Measurements from ENCODE around the gene ASTN2.

The ASTN2 gene

DNA sequence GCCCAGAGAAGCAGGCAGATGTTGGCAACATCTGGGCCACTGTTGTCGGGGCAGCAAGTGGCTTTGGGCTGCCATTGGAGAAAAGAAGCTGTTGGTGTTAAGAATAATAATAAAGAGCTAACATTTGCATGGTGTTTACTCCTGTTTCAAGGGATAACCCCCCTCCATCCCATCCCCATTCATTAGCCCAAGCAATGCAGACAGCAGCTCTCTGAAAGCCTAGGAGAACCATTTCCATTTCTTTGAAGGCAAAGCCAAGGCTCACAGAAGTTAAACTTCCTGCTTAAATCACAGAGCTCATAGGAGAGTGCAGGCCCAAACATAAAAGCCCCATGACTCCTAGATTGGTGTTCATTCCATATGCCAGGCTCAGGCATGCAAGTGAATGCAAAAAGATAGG, 175.4 kb downstream of the ASTN2 start:
- DNase-seq, result no peak

DNA sequence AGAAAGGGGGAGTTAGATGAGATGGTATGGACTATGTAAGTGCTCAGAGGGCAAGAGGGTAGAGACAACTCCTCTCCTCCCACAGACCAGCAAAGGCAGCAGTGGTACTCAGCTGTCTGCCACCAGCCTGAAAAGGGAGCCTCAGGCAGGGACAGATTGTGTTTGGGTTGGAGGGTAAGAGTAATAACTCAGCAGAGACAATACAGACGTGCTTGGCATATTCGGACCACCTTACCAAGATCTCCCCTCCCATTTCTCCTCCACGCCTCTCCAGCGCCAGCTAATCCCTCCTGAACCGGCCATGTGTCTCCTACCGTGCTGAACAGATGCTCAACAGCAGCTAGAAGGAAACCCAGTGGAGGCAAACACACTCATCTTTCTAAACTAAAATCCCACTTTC, 180.8 kb downstream of the ASTN2 start:
- no peak for DNase-seq

DNA sequence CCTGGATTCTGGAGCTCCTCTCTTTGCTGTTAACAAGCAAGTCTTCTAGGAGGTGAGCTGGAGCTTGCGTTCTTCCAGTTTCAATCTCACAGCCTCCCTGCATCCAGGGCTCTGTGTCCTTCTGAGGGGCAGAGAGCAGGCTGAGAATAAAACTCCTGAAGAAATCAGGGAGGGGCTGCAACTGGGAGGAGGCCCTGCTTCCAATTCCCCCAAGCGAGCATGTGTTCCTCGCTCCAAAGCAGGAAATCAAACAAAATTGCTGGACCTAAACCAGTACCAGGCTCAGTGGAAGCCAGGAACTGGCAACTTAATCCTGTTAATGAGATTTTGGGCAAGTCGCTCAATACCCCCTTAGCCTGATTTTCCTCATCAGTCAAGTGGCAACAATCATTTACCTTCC, 181.8 kb downstream of the ASTN2 start:
- no peak for DNase-seq

DNA sequence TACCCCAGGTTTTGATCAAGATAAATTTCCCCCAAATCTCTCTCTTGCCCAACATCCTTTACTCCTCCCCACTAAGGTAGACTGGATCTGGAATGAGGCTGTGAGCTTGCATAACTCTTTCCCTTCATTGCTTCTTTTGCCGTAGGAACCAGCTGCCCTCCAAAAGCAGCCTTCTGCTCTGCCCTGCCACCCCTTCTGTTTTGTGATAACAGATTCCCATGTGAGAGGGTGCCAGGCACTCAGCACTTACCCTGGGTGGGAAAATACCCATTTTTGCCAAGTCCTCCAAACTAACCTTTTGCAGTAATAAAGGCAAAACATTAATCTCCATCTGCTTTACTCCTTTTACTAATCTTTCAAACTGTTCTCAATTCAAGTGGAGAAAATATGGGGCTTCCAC, 182.6 kb downstream of the ASTN2 start:
- no peak for DNase-seq

DNA sequence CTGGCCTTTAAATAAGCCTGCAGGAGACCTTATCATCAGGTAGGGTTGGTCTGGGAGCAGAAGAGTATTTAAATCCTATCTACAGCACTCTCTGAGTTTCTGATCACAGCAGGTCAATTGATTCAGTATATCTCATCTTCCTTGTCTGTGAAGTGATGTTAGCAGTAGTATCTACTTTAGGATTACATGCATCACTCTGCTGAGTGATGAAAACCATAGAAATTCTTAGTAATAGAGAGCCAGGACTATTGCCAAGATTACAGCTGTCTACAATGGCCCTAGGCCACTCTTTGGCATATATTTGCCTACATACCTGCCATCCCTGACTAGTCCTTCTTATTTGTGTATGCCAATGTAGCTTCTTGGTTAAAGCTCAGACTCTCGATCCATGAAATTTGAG, 183.8 kb downstream of the ASTN2 start:
- DNase-seq, result no peak

DNA sequence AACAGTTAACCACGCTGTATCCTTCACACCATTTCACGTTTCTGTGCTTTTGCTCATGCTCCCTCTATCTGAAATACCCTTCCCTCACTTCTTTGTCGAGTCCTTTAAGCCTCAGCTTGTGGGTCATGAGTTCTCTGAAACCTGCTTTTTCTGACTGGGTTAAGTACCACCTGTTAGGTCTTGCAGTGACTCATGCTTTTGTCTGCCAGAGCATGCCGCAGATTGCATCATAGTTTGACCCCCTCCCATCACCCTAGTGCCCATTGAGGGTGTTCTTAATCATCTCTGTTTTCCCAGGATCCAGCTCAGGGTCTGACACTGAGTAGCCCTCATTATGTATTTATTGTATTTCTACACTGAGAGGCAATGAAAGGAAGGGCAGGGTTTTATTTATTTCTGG, 190.2 kb downstream of the ASTN2 start:
- no peak for DNase-seq

DNA sequence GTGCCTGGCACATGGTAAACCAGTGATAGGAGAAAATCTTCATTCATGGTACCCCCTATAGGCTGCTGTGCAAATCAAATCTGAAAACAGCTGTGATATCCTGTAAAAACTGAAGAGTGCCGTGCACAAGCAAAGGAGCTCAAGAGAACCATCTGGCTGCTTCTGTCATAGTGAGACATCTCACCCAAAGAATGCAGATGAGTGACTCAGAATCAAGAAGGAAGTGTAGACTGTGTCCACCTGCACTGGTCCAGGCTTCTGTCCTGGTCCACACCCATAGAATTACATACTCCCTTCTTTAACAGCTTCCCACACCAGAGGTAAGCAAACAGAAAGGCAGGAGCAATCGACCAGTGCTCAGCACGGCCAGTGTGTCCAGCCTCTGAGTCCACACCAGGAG, 195.9 kb downstream of the ASTN2 start:
- no peak for DNase-seq

DNA sequence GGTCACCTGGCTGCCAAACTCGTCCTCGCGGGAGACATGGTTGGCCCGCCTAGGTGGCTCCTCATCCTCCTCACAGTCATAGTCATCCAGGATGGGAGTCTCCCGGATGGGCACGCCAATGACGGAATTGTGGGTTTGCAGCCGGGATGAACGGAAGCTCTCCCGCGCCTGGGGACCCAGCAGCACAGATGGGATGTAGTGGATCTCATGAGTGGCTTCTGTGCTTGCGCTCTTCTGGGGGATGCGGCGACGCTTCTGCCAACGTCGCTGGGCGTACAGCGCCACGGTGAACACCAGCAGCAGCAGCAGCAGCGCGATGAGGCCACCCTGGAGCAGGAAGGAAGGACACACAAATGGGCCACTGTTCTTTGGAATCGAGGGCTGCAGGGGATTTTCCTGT, 200.4 kb downstream of the ASTN2 start:
- no peak for DNase-seq

DNA sequence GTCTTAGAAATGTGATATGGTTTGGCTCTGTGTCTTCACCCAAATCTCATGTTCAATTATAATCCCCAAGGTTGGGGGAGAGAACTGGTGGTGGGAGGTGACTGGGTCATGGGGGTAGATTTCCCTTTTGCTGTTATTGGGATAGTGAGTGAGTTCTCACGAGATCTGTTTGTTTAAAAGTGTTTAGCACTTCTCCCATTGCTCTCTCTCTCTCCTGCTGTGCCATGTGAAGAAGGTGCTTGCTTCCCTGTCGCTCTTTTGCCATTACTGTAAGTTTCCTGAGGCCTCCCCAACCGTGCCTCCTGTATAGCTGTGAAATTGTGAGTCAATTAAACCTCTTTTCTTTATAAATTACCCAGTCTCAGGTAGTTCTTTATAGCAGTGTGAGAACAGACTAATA, 203.6 kb downstream of the ASTN2 start:
- DNase-seq, result no peak

DNA sequence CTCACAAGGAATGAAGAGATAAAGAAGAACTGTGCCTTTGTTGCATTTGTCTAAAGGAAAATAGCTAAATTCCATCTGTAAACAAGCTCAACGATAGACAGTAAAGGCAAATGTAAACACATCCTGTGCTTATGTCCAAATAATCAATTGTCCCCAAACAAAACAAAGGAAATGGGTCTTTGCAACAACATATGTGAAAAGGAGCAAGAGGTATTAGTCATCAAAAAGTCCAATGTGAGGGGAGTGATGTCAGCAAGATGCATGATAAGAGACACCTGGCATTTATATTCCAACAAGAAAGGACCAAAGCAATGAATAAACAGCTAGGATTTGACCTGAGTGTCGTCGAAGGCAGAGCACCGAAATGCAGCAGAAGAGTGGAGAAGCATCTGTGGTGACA, 209.1 kb downstream of the ASTN2 start:
- no peak for DNase-seq

DNA sequence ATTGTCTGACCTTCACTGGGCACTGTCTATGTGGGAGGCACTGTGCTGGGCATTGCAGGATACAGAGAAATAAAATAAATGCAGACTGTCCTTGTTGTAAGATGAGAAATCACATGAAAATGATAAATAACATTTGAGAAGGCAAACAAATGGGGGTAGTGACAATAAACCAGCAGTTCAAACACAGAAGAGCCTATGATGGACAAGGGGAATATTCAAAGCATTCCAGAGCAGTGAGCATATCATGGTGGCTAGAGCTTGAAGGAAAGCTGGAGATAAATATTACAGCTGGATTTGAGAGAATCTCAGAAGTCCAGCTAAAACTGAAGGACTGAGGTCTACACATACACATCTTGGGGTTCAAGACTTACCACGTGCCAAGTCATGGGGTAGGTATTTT, 209.9 kb downstream of the ASTN2 start:
- no peak for DNase-seq

DNA sequence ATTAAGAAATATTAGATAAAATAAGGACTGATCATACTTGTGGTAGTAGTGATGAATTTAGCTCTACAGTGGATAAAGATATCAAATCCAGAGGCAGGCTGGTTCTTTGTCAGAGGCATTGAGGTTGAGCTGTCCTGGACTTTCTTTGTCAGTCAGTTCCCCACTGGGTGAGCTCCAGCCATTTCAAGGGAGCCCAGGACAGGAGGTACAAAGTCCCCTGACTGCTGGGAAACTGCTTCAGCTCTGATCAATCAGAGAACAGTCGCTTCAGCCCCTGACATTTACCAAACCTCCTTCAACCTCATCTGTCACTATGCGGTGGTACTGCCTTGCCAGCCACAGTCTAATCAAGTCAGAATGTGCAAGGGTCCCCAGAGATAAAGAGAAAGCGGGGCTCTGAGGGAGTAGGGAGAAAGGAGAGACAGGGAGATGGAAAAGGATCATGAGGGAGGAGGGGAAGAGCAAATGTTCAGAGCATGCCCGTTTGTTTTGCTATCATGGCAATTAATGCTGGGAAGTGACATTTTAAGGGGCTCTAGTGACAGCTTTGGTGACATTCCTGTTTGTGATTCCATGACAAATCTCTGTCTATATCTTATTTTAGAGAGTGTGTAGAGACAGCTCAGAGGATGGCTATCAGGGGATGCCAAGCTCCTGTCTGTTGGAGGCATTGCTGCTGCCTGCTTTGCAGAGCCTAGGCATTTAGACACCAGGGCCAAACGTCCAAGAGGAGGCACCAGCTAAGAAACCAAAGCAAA, 223.2 kb downstream of the ASTN2 start:
- DNase-seq, result no peak

DNA sequence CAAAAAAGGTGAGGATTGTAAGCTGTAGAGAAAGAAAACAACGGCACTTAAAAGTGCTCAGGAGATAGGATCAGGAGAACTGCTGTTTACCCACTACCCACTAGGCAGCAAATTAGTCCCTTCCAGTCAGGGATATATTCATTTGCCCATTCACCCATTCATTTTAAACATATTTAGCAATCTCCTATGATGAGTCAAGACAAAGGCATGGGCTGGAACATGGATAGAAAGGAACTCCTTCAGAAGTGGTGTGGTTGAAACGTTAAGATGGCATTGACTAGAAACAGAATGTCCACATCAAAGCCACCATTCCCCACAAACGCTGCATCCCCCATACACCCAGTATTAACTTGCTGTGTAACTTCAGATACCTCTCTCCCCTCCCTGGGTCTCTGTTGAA, 225.7 kb downstream of the ASTN2 start:
- no peak for DNase-seq

DNA sequence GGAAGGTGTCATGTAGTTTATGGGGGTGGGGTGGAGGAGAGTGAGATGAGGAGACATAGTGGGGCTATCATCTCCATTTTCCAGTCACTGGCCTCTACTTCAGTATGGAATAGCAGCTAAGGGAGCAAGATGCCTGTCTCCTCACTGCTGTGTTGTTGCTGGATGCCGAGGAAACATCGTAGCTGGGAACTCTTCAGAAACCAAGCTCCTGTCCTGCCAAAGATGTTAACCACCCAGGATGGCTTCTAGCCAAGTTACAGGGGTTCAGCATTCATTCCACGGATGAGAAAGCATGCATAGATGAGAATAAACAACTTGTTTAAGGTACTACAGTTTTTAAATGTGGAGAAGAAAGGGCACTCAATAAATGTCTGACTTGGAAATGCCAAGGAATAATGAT, 226.5 kb downstream of the ASTN2 start:
- no peak for DNase-seq

DNA sequence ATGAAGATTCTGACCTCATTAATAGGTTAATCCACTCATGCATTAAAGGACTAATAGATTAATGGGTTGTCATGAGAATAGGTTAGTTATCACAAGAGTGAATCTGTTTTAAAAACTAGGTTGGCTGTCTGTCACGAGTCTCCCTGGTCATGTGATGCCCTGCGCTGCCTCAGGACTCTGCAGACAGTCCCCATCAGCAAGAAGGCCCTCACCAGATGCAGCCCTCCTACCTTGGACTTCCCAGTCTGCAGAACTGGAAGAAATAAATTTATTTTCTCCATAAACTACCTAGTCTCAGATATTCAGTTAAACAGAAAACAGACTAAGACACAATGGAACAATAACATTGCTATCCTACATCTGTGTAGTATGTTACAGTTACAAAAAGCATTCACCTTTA, 227.4 kb downstream of the ASTN2 start:
- DNase-seq, result no peak

DNA sequence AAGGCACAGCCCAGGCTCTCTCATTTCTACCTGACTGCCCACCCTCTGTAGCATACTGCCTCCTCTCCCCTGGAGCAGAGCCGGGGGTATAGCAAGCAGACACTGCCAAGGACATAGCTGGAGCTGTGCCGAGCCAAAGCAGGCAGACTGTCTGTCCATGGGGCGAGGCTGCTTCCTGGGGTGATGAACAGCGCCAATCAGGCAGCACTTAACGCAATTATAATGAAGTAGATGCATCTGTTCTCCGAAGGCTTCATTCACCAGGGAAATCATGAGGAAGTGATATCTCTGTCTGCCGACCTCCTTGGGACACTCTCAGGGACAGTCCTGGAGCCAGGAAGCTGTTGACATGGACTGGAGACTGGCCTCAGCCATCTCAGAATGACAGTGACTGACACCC, 230.7 kb downstream of the ASTN2 start:
- DNase-seq, result no peak

DNA sequence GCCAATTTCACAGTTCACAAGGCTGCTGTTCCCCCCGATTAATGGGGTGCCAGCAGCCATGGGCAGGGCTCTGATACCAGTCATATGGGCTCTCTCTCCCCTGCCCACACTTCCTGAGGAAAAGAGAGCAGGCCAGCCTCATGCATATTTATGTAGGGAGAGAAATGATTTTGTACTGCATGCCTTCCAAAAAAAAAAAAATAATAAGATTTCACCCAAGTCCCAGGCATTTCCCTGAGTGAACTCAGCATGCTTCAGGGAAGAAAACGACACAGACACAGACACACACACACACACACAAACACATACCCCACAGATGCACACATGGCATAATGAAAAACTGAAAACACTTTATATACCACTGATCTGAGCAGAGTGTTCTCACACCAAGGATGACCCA, 232.8 kb downstream of the ASTN2 start:
- DNase-seq, result no peak

DNA sequence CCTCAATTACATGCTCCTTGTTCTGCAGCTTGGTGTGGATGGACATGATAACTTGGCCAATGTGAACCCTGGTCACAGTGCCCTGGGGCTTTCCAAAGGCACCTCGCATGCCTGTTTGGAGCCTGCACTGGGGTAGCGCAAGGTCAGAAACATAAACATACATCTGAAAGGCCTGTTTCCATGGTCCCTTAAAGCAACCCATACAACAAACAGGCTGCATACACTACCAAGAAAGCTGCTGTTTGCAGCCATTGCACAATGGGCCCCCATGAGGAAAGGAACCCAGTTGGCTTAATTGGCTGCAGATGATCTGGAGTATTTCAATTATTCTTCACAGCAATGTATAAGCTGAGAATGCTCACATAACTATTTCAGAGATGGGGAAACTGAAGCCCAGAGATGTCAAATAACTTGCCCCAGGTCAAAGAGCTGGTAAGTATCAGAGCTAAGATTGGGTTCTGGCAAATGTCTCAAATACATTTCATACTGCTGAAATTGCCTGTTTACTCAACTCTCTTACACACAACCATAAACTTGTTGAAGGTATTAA, 233.9 kb downstream of the ASTN2 start:
- DNase-seq, result no peak

DNA sequence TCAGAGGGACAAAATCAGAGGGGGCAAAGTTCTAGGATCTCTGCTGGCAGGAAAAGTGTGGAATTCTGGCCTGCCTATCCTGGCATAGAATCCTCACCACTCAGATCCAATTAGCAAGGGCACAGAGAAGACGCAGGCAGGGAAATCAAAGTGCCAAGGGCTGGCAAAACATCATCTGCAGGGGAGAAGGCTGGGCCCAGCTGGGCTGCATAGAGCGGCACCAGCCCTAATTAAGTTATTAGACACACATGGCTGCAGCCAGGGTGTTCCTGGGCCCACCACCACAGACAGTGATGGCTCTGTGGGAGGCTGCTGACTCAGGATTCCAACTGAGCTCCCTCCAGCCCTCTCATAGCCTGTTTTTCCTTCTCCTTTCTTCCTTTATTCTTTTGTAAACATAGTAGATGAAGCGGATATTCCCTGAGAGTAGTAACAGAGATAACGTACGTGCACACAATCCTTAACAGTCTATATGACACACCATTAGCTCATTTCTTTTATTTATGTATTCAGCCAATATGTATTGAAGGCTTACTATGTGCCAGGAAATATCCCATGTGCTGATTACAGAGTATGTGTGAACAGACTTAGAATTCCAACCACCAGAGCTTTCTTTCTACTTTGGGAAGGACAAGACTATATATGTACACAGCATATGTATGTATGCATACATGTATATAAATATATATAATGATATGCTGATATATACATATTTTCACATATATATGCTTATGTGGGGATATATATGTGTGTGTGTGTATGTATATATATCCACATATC, 236.1 kb downstream of the ASTN2 start:
- DNase-seq, result no peak

DNA sequence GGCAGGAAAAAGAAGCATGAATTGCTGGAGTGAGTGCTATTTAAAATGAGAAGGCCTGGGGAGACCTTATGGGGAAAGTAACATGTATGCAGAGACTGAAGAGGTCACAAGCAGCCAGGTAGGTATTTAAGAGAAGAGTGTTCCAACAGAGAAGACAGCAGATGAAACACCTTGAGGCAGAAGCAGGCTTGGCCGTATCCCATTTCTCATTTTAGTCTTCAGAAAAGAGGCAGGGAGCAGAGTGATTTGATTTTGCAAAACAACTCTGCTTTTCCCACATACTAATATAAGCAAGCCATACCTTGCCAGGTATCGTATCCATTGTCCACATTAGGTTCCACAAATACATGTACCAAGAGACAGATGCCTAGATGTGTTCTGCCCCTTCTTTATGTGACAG, 244.3 kb downstream of the ASTN2 start:
- DNase-seq, result no peak

DNA sequence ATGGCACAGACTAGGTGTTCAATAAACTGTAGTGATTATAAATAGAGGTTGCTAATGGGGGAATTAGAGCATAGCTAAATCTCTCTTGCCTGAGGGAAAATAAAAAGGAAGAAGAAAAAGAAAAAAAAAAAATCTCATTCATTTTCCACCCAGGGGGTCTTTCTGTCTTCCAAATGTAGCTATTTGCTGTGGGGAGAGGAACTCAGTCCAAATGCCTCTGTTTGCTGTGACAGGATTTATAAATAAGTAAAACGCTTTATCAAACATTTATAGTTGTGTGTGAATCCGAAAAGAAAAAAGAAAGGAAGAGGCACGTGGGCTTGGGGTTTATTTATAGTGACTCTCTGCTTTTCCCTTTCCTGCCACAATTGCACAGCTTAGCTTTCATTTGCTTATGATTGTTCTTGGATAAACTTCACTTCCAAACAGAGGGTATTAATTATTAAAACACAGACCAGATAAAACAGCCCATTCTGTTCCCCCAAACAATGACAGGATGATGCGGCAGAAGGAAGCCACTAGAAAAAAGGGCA, 245.7 kb downstream of the ASTN2 start:
- DNase-seq, result no peak

DNA sequence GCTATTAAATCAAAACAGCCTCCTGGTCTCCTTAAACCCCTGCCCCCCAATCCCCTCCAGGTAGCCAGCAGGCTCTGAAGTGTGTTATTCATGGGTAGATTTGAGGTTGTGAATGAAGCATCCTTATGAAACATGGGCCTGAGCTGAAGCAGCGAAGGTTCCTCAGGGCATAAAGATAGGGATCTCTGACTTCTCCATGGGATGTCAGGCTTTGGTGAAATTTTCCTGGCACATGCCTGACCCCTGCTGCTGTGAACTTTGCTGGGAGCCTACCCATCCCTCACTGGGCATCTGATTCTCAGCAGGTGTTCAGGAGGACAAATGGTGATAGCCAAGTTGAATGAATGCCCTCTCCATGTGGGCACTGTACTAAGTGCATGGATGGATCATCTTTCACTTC, 250.3 kb downstream of the ASTN2 start:
- no peak for DNase-seq

DNA sequence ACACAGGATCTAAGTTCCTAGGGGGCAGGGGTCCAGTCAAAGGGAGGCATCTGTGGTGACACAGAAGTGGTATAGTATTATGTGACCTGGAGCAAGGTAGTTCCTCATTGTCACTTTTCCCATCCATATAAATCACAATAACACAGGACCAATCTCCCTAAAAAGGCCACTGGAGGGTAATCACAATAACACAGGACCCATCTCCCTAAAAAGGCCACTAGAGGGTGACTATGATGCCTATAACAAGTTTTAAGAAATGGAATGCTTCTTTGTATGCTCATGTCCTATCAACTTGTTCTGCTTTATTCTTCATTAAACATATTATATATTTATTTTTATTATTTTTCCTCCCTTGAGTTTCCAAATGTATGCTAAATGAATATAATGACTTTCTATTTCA, 254.6 kb downstream of the ASTN2 start:
- DNase-seq, result no peak
